PC-3 (cell line): ENCODE data around the gene MSH2. TPM values are rescaled to one million over a fixed set of nuclear protein-coding genes. Genes with fewer than 3 reads are reported as not detected.

Source experiments
- ATAC-seq: fragments of 200-7000 bp; cut with Tn5 transposase; 2 replicates; pipeline ENCODE4 v1.9.1; 2020; ENCODE audit warnings: mild to moderate bottlenecking, moderate library complexity
- BruUV-seq: library from RNA; stranded (reverse); fragments of 400-500 nt; replicated peaks from 2 replicates; lab custom pipeline; 2021; lab: Mats Ljungman, UMichigan
- CTCF ChIA-PET: fragments of 300-600 bp; sonication (Branson Sonifier 250); formaldehyde crosslinking; loops from one replicate; lab custom pipeline; 2022; ENCODE audit warnings: antibody characterized with exemption; lab: Charles Lee
- POLR2A ChIA-PET: fragments of 300-600 bp; sonication (Branson Sonifier 250); formaldehyde crosslinking; loops from one replicate; lab custom pipeline; 2022; ENCODE audit warnings: antibody characterized with exemption; ENCODE audit not compliant: unreplicated experiment; lab: Charles Lee
- DNase-seq: peaks from one replicate; pipeline ENCODE4 v3.0.0-alpha.2; 2015
- H2AFZ ChIP-seq: fragments of 300-600 bp; sonication (generic); 2 replicates; pipeline ENCODE4 v1.6.0; 2016; ENCODE audit warnings: antibody characterized with exemption, low read length
- H3F3A ChIP-seq: fragments of 300-600 bp; sonication (generic); one replicate; pipeline ENCODE4 v1.6.0; 2017; ENCODE audit warnings: antibody characterized with exemption, low read length, control low read depth, mild to moderate bottlenecking; ENCODE audit not compliant: unreplicated experiment
- H3K27ac ChIP-seq: fragments of 300-600 bp; sonication (generic); 2 replicates; pipeline ENCODE4 v1.5.1; 2016; ENCODE audit warnings: mild to moderate bottlenecking, low read length
- H3K27me3 ChIP-seq: fragments of 300-600 bp; sonication (generic); 2 replicates; pipeline ENCODE4 v1.6.1; 2016; ENCODE audit warnings: low read length, mixed read lengths
- H3K36me3 ChIP-seq: fragments of 300-600 bp; sonication (generic); 2 replicates; pipeline ENCODE4 v1.6.1; 2016; ENCODE audit warnings: low read depth, mixed run types, low read length, mixed read lengths
- H3K4me1 ChIP-seq: fragments of 300-600 bp; sonication (generic); 2 replicates; pipeline ENCODE4 v1.5.1; 2016; ENCODE audit warnings: low read length; ENCODE audit not compliant: insufficient read depth
- H3K4me2 ChIP-seq: fragments of 300-600 bp; sonication (generic); 2 replicates; pipeline ENCODE4 v1.6.0; 2016; ENCODE audit warnings: low read length
- H3K4me3 ChIP-seq: fragments of 300-600 bp; sonication (generic); 2 replicates; pipeline ENCODE4 v1.5.1; 2016; ENCODE audit warnings: mild to moderate bottlenecking, low read length, mixed read lengths
- H3K79me2 ChIP-seq: fragments of 300-600 bp; sonication (generic); 2 replicates; pipeline ENCODE4 v1.6.1; 2017; ENCODE audit warnings: low read length, mixed read lengths
- H3K9ac ChIP-seq: fragments of 300-600 bp; sonication (generic); 2 replicates; pipeline ENCODE4 v1.6.0; 2016; ENCODE audit warnings: mild to moderate bottlenecking, low read length
- H3K9me2 ChIP-seq: fragments of 300-600 bp; sonication (generic); replicated peaks from 2 replicates; pipeline ENCODE4 v1.6.1; 2016; ENCODE audit warnings: mixed run types, low read length, mixed read lengths
- H3K9me3 ChIP-seq: fragments of 300-600 bp; sonication (generic); 2 replicates; pipeline ENCODE4 v1.6.1; 2016; ENCODE audit warnings: low read length, mixed read lengths
- H4K20me1 ChIP-seq: fragments of 300-600 bp; sonication (generic); 2 replicates; pipeline ENCODE4 v1.6.1; 2016; ENCODE audit warnings: low read length, mixed read lengths
- EZH2 ChIP-seq: fragments of 300-600 bp; sonication (generic); IDR thresholded peaks from one replicate; pipeline ENCODE4 v1.6.1; 2017; ENCODE audit warnings: antibody characterized with exemption, mild to moderate bottlenecking, low read length; ENCODE audit not compliant: unreplicated experiment
- EZH2phosphoT487 ChIP-seq: fragments of 300-600 bp; sonication (generic); IDR thresholded peaks from 2 replicates; pipeline ENCODE4 v1.6.1; 2018; ENCODE audit warnings: mild to moderate bottlenecking, antibody characterized with exemption, low read length, borderline replicate concordance
- intact Hi-C: fragments of 100-400 bp; cut with micrococcal nuclease; formaldehyde crosslinking; loops from 2 replicates; pipeline ENCODE4 v1.9.0; 2023
- total RNA-seq: library from RNA; depleted of rRNA; stranded (reverse); fragments of >200 nt; gene quantifications from 2 replicates; pipeline ENCODE4 v1.2.3, GENCODE V29; 2014
- TF ChIP-seq, protein P1 (sequence below): fragments of 300-600 bp; sonication (generic); conservative IDR thresholded peaks from 2 replicates; pipeline ENCODE4 v1.5.1; 2017; ENCODE audit warnings: antibody characterized with exemption, low read depth, mild to moderate bottlenecking, low read length

Gene MSH2
- total RNA-seq, 1 experiment from 2014 or later: 70.7 TPM

GRCh38 chr2:47460766-47461165, 57.8 kb downstream of the MSH2 start:
- TF ChIP-seq EZH2phosphoT487: no peak
- TF ChIP-seq, protein P1, sequence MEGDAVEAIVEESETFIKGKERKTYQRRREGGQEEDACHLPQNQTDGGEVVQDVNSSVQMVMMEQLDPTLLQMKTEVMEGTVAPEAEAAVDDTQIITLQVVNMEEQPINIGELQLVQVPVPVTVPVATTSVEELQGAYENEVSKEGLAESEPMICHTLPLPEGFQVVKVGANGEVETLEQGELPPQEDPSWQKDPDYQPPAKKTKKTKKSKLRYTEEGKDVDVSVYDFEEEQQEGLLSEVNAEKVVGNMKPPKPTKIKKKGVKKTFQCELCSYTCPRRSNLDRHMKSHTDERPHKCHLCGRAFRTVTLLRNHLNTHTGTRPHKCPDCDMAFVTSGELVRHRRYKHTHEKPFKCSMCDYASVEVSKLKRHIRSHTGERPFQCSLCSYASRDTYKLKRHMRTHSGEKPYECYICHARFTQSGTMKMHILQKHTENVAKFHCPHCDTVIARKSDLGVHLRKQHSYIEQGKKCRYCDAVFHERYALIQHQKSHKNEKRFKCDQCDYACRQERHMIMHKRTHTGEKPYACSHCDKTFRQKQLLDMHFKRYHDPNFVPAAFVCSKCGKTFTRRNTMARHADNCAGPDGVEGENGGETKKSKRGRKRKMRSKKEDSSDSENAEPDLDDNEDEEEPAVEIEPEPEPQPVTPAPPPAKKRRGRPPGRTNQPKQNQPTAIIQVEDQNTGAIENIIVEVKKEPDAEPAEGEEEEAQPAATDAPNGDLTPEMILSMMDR: no peak
- no peak for TF ChIP-seq EZH2
- ChIA-PET CTCF (interaction anchor here (0.6 kb wide), 3 partner anchors 193 to 322 kb away, joined by 3 to 5 read pairs (median 4); partner anchors contain the start of gene MSH6), POLR2A (interaction anchor here (0.6 kb wide), 1 partner anchor 38 kb away, joined by 6 read pairs; no protein-coding TSS in a partner anchor)
- H3K27ac ChIP-seq: no peak overlapping the region
- H3K4me1 ChIP-seq: no peaks in the 10 kb centered on the region
- no peaks in the 10 kb centered on the region for H3K9me2 ChIP-seq
- no peak overlapping the region for H3K4me2 ChIP-seq
- no peak overlapping the region for H3K9ac ChIP-seq
- no TSS peak for BruUV-seq
- H3K27me3 ChIP-seq: no peaks in the 10 kb centered on the region
- H3K9me3 ChIP-seq: no peaks in the 10 kb centered on the region
- ATAC-seq: no peak
- peaks cover 30% of the 10 kb centered on the region for H3K36me3 ChIP-seq
- H2AFZ ChIP-seq: no peak overlapping the region
- no peak overlapping the region for H3K4me3 ChIP-seq
- intact Hi-C loops: no loop called here
- H3K79me2 ChIP-seq: no peaks in the 10 kb centered on the region
- H4K20me1 ChIP-seq: no peaks in the 10 kb centered on the region
- no peaks in the 10 kb centered on the region for H3F3A ChIP-seq
- DNase-seq: no peak

DNA sequence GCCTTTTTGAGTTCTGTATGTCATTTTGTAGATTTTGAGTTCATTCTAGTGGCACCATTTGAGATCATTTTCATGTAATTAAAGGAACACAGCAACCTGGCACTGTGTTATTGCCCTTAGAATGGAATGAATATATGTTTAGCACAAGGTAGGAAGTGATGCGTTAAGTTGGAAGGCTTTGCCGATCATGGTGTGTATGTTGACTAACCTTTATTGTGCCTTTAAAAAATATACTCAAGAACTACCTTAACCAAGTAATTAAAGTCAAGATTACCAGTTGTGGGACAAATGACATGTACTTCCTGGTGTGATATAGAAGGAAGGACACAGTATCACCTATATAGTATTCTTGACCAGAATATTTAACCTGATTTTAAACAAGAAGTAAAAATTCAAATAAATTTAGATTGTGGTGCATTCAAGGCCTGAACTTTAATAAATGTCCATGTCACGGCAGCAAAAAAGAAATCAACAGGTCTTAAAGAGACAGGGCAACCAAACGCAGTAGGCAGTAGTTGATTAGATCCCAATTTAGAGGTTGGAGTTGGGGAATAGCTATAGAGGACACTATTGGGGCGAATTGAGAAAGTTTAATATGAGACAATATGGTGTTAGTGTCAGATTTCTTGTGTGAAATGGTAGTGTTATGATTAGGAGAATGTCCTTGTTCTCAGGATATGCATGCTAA, 68.6 kb downstream of the MSH2 start:
- POLR2A ChIA-PET: no interaction called here
- H3K79me2 ChIP-seq: no peaks in the 10 kb centered on the region
- H3K27ac ChIP-seq: peak overlapping the region; percentile 45
- DNase-seq (no peak), ATAC-seq (peak; percentile 70)
- H3K9me3 ChIP-seq: no peaks in the 10 kb centered on the region
- TF ChIP-seq EZH2phosphoT487 (no peak), EZH2 (no peak)
- TF ChIP-seq, protein P1: no peak
- CTCF ChIA-PET: no interaction called here
- no peak overlapping the region for H3K4me2 ChIP-seq
- BruUV-seq: TSS peak; percentile 14
- no peaks in the 10 kb centered on the region for H4K20me1 ChIP-seq
- intact Hi-C loops: no loop called here
- H3K4me1 ChIP-seq: no peaks in the 10 kb centered on the region
- H2AFZ ChIP-seq: no peak overlapping the region
- no peaks in the 10 kb centered on the region for H3F3A ChIP-seq
- no peaks in the 10 kb centered on the region for H3K27me3 ChIP-seq
- 0 out of 2 replicates have a peak overlapping the region, but pooled peaks have one; percentile 1 for H3K9ac ChIP-seq
- H3K9me2 ChIP-seq: no peaks in the 10 kb centered on the region
- H3K4me3 ChIP-seq: no peak overlapping the region
- H3K36me3 ChIP-seq: peaks cover 29% of the 10 kb centered on the region

DNA sequence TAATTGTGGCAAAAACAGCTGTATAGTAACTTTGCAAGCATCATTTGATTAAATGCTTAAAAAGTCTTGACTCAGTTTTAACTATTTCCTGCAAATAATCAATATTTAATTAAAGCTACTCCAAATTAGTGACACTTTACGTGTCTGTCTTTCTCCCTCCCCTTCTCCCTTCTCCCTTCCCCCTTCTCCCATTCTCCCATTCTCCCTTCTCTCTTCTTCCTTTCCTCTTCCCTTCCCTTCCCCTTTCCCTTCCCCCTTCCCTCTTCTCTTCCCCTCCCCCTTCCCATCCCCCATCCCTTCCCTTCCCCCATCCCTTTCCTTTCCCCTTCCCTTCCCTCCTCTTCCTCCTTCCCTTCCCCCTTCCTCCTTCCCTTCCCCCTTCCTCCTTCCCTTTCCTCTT, 76.9 kb downstream of the MSH2 start:
- H2AFZ ChIP-seq: no peak overlapping the region
- no peaks in the 10 kb centered on the region for H3K79me2 ChIP-seq
- no TSS peak for BruUV-seq
- ChIA-PET POLR2A (interaction anchor here (0.5 kb wide), 1 partner anchor 59 kb away, joined by 3 read pairs; no protein-coding TSS in a partner anchor), CTCF (interaction anchor here (0.5 kb wide), 1 partner anchor 11 kb away, joined by 6 read pairs; no protein-coding TSS in a partner anchor)
- H3K36me3 ChIP-seq: peaks cover 47% of the 10 kb centered on the region
- H3F3A ChIP-seq: no peaks in the 10 kb centered on the region
- H3K27me3 ChIP-seq: no peaks in the 10 kb centered on the region
- no peak overlapping the region for H3K4me3 ChIP-seq
- H3K4me1 ChIP-seq: 0 out of 2 replicates have a peak, but pooled peaks cover 6% of the 10 kb centered on the region
- no peaks in the 10 kb centered on the region for H3K9me3 ChIP-seq
- no peak overlapping the region for H3K27ac ChIP-seq
- H3K9me2 ChIP-seq: no peaks in the 10 kb centered on the region
- intact Hi-C loops: no loop called here
- TF ChIP-seq EZH2 (no peak), EZH2phosphoT487 (no peak)
- TF ChIP-seq, protein P1: no peak
- ATAC-seq (no peak), DNase-seq (no peak)
- H4K20me1 ChIP-seq: no peaks in the 10 kb centered on the region
- no peak overlapping the region for H3K4me2 ChIP-seq
- H3K9ac ChIP-seq: no peak overlapping the region
